T-helper 17 cell (primary cell): ENCODE data around the gene SH3RF3. TPM values are rescaled to one million over a fixed set of nuclear protein-coding genes. Genes with fewer than 3 reads are reported as not detected.
"Not testable (repeated sequence)": the region's sequence is repeated elsewhere in the genome, so short reads cannot be mapped to it uniquely, and the experiment has no call there.

ENCODE experiments used
- ATAC-seq: fragments of 150-1000 bp; cut with Tn5 transposase; 2 replicates; pipeline ENCODE4 v1.10.0; 2021; ENCODE audit warnings: mild to moderate bottlenecking, moderate library complexity
- DNase-seq, 3 donors: peaks; one replicate each; pipeline versions ENCODE4 v3.0.0 to v3.0.0-alpha.2; 2020 to 2021
- H3K9me3 ChIP-seq: one replicate; pipeline ENCODE4 v1.7.0; 2013; ENCODE audit warnings: low read length, mild to moderate bottlenecking; ENCODE audit not compliant: control insufficient read depth, poor library complexity, severe bottlenecking
- H3K27ac Mint-ChIP-seq: one replicate; pipeline ENCODE4 v1.8.0; 2022; ENCODE audit warnings: mild to moderate bottlenecking, moderate library complexity, mixed read lengths
- H3K27me3 Mint-ChIP-seq: one replicate; pipeline ENCODE4 v1.8.0; 2022; ENCODE audit warnings: mixed read lengths
- H3K36me3 Mint-ChIP-seq: one replicate; pipeline ENCODE4 v1.8.0; 2022; ENCODE audit warnings: low read depth, mixed read lengths
- H3K4me1 Mint-ChIP-seq: one replicate; pipeline ENCODE4 v1.8.0; 2022; ENCODE audit warnings: mild to moderate bottlenecking, mixed read lengths
- H3K4me3 Mint-ChIP-seq: one replicate; pipeline ENCODE4 v1.8.0; 2022; ENCODE audit warnings: mild to moderate bottlenecking, moderate library complexity, mixed read lengths
- total RNA-seq, 4 donors: library from RNA in 2 of 4; stranded (reverse) in 2 of 4; gene quantifications; one replicate each; pipeline ENCODE4 v1.2.3 and lab custom pipeline; 2022 to 2026

The SH3RF3 gene
- total RNA-seq, 2 donors from 2014 or later, result 0.16 to 0.27 TPM

DNA sequence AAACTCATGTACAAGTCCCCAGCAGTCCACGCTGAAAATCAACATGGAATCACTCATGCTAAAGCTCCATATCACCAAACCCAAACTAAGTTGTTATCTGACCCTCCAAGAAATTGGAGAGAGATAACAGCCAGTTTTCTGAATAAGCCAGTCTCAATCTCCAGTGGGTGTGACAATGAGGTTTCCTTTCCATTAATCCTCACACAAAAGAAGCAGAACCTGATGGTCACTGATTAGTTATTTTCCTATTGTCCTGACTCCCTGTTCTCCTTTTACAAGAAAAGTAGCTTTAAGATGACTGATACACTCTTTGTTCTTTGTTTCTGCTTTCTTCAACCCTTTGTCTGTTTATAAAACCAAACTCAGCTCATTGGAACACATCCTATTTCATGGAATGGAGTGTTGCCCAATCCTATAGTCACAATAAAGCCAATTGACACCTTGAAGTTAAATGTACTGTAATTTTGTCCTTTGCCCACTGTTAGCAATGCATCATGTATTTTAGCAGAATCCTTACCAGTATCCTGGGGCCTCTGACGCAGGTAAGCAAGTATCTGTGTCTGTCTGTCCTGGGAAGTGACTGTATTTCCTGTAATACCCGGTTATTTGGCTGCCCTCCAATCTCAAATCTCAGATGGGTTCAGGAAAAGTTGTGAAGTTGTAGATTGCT, 30.6 kb upstream of the SH3RF3 start:
- Mint-ChIP-seq H3K27ac (no peak overlapping the region), H3K27me3 (peaks cover 32% of the 10 kb centered on the region), H3K4me3 (no peak overlapping the region), H3K36me3 (peaks cover 2% of the 10 kb centered on the region), H3K4me1 (peaks cover 17% of the 10 kb centered on the region)
- no peak for DNase-seq
- H3K9me3 ChIP-seq, result no peaks in the 10 kb centered on the region
- no peak for ATAC-seq

DNA sequence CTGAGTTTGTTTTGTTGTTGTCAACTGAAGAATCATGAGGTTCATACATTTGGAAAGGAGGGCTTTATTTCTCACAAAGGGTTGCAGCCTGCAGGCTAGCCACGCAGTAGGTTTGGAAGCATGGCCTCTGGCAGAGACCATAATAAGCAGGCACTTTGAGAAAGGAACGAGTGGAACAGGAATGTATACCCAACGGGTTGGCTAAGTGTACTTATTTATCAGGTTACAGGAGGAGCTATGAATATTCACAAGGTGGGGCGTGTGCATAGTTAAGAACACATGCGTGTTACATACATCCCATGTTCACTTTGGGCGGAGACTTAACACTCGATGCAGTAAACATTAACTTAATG, 30.1 kb upstream of the SH3RF3 start:
- Mint-ChIP-seq H3K27me3 (peaks cover 32% of the 10 kb centered on the region), H3K27ac (no peak overlapping the region), H3K4me3 (no peak overlapping the region), H3K36me3 (peaks cover 2% of the 10 kb centered on the region), H3K4me1 (peaks cover 17% of the 10 kb centered on the region)
- ATAC-seq, result no peak
- H3K9me3 ChIP-seq, result no peaks in the 10 kb centered on the region
- no peak for DNase-seq

DNA sequence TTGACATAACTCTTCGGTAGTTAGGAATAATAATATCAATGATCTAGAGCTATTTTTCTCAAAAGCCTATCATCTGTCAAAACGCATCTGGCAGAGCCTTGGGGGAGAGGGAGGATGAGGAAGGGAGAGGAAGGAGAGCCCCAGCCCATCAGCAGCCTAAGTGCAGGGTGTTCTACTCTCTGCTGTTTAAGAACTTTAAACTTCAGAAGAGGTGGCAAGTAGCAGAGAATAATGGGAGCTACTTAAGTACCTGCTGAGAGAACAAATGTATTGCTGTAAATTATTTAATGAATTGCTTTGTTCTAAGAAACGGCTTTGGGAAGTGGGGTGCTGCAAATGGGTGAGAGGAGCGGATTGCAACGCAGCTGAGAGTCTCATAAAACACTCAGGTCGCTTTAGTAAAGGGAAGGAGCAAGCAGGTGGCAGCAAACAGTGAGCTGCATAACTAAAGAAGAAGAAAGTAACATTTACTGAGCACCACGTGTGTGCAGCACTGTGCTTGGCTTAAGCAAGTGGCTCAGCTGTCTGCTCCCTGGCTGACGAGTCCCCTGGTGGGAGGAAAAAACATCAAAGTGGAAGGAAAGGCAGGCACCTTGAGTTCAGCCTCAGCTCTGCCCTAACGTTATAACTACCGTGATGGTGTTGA, 26.3 kb upstream of the SH3RF3 start:
- no peaks in the 10 kb centered on the region for H3K9me3 ChIP-seq
- H3K36me3 Mint-ChIP-seq, result peaks cover 2% of the 10 kb centered on the region
- peak overlapping the region; percentile 57 for H3K4me3 Mint-ChIP-seq
- DNase-seq, result no peak
- no peak overlapping the region for H3K27ac Mint-ChIP-seq
- no peak for ATAC-seq
- peaks cover 17% of the 10 kb centered on the region for H3K4me1 Mint-ChIP-seq
- peaks cover 32% of the 10 kb centered on the region for H3K27me3 Mint-ChIP-seq

DNA sequence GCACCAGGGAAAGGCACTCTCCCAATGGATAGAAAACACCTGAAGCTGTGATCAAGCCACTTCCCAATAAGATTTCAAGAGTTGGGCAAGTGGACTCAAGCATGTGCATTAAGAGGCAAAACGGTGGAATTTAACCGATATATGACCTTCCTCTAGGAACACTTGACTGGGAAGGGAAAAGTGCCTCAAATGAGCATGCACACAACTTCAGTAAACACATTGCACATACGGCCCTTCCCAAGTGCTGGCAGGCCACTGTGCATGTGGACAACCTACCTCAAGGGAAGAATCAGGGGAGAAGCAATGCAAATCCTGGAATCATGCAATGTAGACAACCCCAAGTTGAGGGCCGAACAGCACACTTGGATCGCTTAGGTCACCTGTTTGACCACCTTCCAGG, 23.9 kb upstream of the SH3RF3 start:
- H3K9me3 ChIP-seq, result no peaks in the 10 kb centered on the region
- no peak for ATAC-seq
- H3K36me3 Mint-ChIP-seq, result no peaks in the 10 kb centered on the region
- DNase-seq, result no peak
- peaks cover 9% of the 10 kb centered on the region for H3K4me1 Mint-ChIP-seq
- H3K4me3 Mint-ChIP-seq, result no peak overlapping the region
- no peak overlapping the region for H3K27ac Mint-ChIP-seq
- peaks cover 20% of the 10 kb centered on the region for H3K27me3 Mint-ChIP-seq

DNA sequence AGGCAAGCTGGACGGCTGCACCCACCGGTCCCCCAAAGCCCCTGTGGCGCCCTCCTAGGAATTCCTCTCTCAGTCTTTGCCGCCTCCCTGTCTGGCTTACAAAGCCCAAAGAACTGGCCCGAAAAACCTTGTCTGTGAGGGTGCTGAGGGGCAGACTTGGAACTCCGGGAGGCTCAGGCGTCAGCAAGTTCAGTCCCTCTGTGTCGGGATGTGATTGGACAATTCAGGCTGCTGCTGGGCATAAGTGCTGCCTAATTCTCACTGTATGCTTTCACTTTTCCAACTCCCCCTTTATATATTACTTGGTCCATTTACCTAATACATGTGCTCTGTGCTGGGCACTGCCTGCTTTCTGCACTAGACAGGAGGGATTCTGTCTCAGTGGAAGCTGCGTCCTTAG, 20.3 kb upstream of the SH3RF3 start:
- Mint-ChIP-seq H3K36me3 (no peaks in the 10 kb centered on the region), H3K27ac (no peak overlapping the region), H3K27me3 (no peaks in the 10 kb centered on the region), H3K4me3 (no peak overlapping the region), H3K4me1 (no peaks in the 10 kb centered on the region)
- no peaks in the 10 kb centered on the region for H3K9me3 ChIP-seq
- no peak for ATAC-seq
- no peak for DNase-seq

DNA sequence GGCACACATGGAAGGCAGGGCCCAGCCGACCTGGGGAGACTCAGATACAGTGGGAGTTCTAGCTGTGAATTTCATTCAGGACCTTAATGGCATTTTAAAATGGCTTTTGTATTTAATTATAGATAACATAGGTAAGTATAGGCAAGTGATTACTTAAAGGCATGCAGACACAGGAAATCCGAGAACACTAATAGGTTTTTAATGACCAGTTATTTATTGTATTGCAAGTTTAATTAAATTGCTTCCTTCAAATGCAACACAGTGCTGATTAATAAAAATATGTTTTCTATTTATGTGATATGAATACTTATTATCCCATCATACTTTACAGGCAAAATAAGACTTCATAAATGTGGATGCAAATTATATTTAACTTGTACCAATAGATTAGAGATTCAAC, 19.7 kb upstream of the SH3RF3 start:
- ATAC-seq, result no peak
- H3K4me3 Mint-ChIP-seq, result no peak overlapping the region
- no peak for DNase-seq
- H3K27me3 Mint-ChIP-seq, result no peaks in the 10 kb centered on the region
- H3K27ac Mint-ChIP-seq, result no peak overlapping the region
- no peaks in the 10 kb centered on the region for H3K9me3 ChIP-seq
- no peaks in the 10 kb centered on the region for H3K4me1 Mint-ChIP-seq
- H3K36me3 Mint-ChIP-seq, result no peaks in the 10 kb centered on the region

DNA sequence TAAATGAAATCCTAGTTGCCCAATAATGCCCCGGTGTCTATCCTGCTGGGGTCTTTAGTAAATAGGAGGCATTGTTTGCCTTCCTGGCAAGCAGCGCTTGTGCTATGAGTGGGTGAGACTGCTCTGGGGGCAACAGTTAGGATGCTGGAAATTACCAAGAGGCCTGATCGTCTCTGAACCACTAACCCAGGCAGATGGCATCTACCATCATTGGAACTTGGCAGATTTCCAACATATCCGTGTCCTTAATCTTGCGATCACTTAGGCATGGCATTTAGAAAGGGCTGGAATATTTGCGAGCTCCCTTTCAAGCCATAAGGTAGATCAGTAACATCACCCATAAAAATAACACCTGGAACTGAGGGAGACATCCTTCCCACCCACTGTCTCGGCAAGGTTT, 18.8 kb upstream of the SH3RF3 start:
- peaks cover 6% of the 10 kb centered on the region for H3K27me3 Mint-ChIP-seq
- no peak for ATAC-seq
- H3K27ac Mint-ChIP-seq, result no peak overlapping the region
- H3K4me1 Mint-ChIP-seq, result no peaks in the 10 kb centered on the region
- no peak for DNase-seq
- no peak overlapping the region for H3K4me3 Mint-ChIP-seq
- H3K36me3 Mint-ChIP-seq, result peaks cover 2% of the 10 kb centered on the region
- H3K9me3 ChIP-seq, result no peaks in the 10 kb centered on the region

DNA sequence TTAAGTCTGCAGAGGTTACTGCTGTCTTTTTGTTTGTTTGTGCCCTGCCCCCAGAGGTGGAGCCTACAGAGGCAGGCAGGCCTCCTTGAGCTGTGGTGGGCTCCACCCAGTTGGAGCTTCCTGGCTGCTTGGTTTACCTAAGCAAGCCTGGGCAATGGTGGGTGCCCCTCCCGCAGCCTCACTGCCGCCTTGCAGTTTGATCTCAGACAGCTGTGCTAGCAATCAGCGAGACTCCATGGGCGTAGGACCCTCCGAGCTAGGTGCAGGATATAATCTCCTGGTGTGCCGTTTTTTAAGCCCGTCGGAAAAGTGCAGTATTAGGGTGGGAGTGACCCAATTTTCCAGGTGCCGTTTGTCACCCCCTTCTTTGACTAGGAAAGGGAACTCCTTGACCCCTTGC, 11.8 kb upstream of the SH3RF3 start:
- H3K27ac Mint-ChIP-seq, ATAC-seq, H3K4me1 Mint-ChIP-seq, H3K4me3 Mint-ChIP-seq, H3K36me3 Mint-ChIP-seq, H3K9me3 ChIP-seq, DNase-seq: not testable (repeated sequence)
- H3K27me3 Mint-ChIP-seq, result peaks cover 37% of the 10 kb centered on the region

DNA sequence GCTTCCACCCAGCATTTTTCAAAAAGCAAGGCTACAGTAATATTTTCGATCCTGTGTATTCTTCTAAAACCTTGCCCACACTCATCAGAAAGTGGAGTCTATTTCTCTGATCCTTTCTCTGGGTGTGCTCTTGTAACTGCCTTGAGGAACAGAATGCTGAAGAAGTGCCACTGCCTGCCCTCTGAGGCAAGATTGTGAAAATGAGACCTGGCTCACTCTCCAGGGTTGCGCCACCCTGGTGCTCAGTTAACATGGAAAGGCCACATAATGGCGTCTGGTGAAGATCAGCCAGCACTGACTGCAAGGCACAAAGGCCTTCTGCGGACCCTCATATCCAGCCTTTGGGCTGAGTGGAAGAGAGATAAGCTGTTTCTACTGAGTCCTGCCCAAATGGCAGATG, 11.2 kb upstream of the SH3RF3 start:
- Mint-ChIP-seq H3K36me3 (peaks cover 2% of the 10 kb centered on the region), H3K4me1 (no peaks in the 10 kb centered on the region), H3K4me3 (no peak overlapping the region), H3K27ac (no peak overlapping the region), H3K27me3 (peaks cover 43% of the 10 kb centered on the region)
- DNase-seq, result no peak
- no peaks in the 10 kb centered on the region for H3K9me3 ChIP-seq
- ATAC-seq, result no peak

DNA sequence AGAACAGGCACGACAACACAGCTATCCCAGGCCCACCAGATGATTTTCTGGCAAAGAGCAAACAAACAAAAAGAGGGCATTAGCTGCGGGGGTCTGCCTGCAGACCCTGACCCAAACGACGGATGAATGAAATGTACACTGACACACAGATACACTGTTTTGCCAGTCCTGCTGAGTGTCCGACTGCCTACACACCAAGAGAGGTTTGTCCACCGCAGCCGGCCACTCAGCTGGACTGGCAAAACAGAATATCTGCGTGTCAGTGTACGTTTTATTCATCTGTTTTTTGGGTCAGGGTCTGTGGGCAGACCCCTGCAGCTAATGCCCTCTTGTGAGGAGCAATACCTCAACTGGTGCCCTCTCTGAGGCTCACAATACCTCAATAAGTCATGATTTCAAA, 10.7 kb upstream of the SH3RF3 start:
- H3K4me1 Mint-ChIP-seq, result no peaks in the 10 kb centered on the region
- DNase-seq (no peak), ATAC-seq (no peak)
- H3K9me3 ChIP-seq, result no peaks in the 10 kb centered on the region
- H3K36me3 Mint-ChIP-seq, result peaks cover 2% of the 10 kb centered on the region
- H3K4me3 Mint-ChIP-seq, result no peak overlapping the region
- peaks cover 46% of the 10 kb centered on the region for H3K27me3 Mint-ChIP-seq
- H3K27ac Mint-ChIP-seq, result no peak overlapping the region

DNA sequence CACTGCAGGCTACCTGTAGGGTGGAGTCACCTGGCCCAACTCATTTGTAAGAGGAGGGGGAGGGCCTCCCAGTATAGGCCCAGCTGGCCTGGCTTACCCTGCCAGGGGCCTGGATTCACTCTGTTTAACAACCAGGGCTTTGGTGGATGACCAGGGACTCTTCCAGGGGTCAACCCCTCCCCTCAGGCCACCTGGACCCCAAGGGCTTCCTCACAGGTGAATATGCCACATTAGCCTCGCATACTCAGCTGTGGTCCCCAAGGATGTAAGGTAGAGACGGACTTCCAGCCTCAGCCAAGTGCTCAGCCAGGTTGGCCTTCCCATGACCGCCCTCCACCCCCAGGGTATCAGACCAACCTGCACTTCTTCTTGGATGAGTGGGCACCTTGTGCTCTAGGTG, 8.8 kb upstream of the SH3RF3 start:
- no peaks in the 10 kb centered on the region for H3K9me3 ChIP-seq
- DNase-seq, result no peak
- Mint-ChIP-seq H3K4me1 (no peaks in the 10 kb centered on the region), H3K27me3 (peaks cover 51% of the 10 kb centered on the region), H3K27ac (no peak overlapping the region), H3K4me3 (no peak overlapping the region), H3K36me3 (no peaks in the 10 kb centered on the region)
- no peak for ATAC-seq

DNA sequence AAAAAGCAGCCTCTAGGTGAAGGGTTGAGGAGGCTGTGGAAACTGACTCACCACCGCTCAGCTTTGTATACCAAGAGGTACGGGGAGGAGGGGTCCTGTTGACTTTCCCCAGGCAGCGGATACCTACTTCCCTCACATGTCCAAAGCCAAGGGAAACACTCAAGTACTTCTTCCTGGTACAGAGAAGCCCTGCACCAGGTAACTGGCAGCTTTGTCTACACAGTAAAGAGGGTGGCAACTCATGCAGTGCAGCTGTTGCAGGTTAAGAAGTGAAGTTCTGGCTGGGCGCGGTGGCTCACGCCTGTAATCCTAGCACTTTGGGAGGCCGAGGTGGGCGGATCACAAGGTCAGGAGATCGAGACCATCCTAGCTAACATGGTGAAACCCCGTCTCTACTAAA, 8.3 kb upstream of the SH3RF3 start:
- not testable (repeated sequence) for DNase-seq, H3K27ac Mint-ChIP-seq, ATAC-seq, H3K4me1 Mint-ChIP-seq, H3K4me3 Mint-ChIP-seq, H3K36me3 Mint-ChIP-seq, H3K9me3 ChIP-seq
- H3K27me3 Mint-ChIP-seq, result peaks cover 57% of the 10 kb centered on the region

DNA sequence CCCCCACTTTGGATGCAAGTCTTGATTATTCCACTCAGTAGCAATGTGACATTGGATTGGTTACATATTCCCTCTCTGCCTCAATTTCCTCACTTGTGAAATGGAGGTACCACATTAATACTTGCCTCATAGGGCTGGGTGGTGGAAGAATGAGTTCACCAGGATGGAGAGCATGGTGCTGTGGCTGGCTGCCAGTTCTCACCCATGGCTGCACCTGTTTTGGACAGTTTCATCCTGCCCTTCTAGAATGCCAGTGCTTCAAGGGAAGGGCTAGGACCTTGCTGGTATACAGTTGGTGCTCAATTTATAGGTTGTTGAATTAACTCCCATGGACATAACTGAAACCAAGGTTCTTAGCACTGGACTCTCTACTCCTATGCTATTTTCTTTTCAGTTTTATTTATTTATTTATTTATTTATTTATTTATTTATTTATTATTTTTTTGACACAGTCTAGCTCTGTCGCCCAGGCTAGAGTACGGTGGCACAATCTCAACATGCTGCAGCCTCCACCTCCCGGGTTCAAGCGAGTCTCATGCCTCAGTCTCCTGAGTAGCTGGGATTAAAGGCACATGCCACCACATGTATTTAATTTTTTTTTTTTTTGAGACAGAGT, 5.3 kb upstream of the SH3RF3 start:
- Mint-ChIP-seq H3K27me3 (peaks cover 58% of the 10 kb centered on the region), H3K4me1 (peaks cover 4% of the 10 kb centered on the region), H3K36me3 (peaks cover 2% of the 10 kb centered on the region), H3K27ac (no peak overlapping the region), H3K4me3 (no peak overlapping the region)
- H3K9me3 ChIP-seq, result no peaks in the 10 kb centered on the region
- no peak for DNase-seq
- ATAC-seq, result no peak
